Measurements from ENCODE around the gene CLCN2. TPM values are rescaled to one million over a fixed set of nuclear protein-coding genes. Genes with fewer than 3 reads are reported as not detected.

Gene CLCN2
- total RNA-seq, 1 donor from 2014 or later, result 8.1 TPM

DNA sequence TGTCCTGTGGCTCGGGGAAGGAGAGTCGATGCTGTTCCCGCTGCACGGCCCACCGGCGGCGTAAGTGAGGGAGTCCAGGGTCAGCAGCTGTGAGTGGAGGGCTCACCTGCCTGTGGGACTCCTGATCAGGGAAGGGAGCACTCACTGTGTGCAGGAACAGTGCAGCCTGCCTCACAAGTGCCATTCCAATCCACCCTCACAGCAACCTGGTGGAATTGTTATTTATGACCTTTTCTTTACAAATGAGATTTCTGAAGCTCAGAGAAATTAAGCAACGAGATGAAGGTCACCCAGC, 27.5 kb upstream of the CLCN2 start:
- Histone ChIP-seq H3K27me3 (no peaks in the 10 kb centered on the region), H3K4me1 (no peaks in the 10 kb centered on the region), H3K36me3 (peaks cover 0 to 3% of the 10 kb centered on the region in 2 donors), H3K9me3 (no peaks in the 10 kb centered on the region), H3K27ac (no peak overlapping the region), H3K4me3 (no peak overlapping the region)
- intact Hi-C loops (cut with DNase I), result no loop called here
- DNase-seq (ENCODE audit: extremely low spot score in 2 of 2), result no peak
- TF ChIP-seq POLR2AphosphoS5 (IDR thresholded peaks at IDR 0.05; ENCODE audit: insufficient read depth in 1 of 2, low read depth in 1 of 2) (no peak), POLR2A (IDR thresholded peaks at IDR 0.05) (no peak)
- TF ChIP-seq, protein P1, sequence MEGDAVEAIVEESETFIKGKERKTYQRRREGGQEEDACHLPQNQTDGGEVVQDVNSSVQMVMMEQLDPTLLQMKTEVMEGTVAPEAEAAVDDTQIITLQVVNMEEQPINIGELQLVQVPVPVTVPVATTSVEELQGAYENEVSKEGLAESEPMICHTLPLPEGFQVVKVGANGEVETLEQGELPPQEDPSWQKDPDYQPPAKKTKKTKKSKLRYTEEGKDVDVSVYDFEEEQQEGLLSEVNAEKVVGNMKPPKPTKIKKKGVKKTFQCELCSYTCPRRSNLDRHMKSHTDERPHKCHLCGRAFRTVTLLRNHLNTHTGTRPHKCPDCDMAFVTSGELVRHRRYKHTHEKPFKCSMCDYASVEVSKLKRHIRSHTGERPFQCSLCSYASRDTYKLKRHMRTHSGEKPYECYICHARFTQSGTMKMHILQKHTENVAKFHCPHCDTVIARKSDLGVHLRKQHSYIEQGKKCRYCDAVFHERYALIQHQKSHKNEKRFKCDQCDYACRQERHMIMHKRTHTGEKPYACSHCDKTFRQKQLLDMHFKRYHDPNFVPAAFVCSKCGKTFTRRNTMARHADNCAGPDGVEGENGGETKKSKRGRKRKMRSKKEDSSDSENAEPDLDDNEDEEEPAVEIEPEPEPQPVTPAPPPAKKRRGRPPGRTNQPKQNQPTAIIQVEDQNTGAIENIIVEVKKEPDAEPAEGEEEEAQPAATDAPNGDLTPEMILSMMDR (IDR thresholded peaks at IDR 0.05), result no peak

DNA sequence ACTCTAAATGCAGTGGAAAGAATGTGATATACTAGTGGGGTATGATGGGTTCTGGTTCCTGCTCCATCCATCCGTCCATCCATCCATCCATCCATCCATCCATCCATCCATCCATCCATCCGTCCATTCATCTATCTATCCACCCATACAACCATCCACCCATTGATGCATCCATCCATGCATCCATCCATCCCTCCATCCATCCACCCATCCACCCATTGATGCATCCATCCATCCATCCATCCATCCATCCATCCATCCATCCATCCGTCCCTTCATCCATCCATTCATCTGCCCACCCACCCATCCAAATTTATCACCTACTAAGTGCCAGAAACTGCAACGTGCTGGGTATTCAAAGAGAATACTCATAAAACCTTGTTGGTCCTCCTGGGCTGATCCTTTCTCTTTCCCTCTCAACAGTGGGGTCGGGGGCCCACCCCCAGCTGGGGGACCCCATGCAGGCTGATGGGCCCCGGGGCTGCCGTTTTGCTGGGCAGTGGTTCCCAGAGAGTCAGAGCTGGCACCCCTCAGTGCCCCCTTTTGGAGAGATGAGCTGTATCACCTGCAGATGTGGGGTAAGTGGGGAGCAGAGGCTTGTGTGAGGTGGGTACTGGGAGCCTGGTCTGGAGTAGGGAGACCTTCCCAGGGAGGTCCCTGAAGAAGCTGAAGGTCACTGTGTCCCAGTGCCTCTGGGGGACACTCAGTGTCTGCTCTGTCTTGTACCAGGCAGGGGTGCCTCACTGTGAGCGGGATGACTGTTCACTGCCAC, 26.9 kb upstream of the CLCN2 start:
- no peak overlapping the region for H3K27ac ChIP-seq
- H3K4me3 ChIP-seq, result no peak overlapping the region
- TF ChIP-seq, protein P1 (IDR thresholded peaks at IDR 0.05), result no peak
- TF ChIP-seq POLR2AphosphoS5 (IDR thresholded peaks at IDR 0.05; ENCODE audit: insufficient read depth in 1 of 2, low read depth in 1 of 2), result no peak
- TF ChIP-seq POLR2A (IDR thresholded peaks at IDR 0.05), result no peak
- intact Hi-C loops (cut with DNase I), result no loop called here
- H3K36me3 ChIP-seq, result peaks cover 0 to 3% of the 10 kb centered on the region in 2 donors
- no peaks in the 10 kb centered on the region for H3K27me3 ChIP-seq
- no peaks in the 10 kb centered on the region for H3K9me3 ChIP-seq
- no peak for DNase-seq (ENCODE audit: extremely low spot score in 2 of 2)
- no peaks in the 10 kb centered on the region for H3K4me1 ChIP-seq

DNA sequence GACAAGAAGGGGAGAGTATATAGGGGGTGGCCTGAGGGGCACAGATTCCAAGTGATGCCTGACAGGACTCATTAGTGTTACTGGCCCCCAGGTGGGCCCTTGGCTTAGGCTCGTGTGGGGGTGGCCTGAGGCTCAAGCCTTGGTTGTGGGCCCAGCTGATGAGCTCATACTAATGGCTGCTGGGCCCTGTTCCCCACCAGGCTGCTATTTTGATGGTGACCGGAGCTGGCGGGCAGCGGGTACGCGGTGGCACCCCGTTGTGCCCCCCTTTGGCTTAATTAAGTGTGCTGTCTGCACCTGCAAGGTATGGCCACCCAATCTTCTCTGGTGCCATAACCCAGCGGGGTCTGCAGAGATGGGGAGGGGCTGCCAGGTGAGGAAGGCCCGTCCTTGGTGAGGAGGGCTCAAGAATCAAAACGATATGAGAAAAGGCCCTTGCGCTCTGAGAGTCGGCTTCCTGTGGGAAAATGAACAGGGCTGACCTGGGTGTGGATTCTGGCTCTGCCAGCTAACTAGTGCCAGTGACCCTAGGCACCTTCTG, 25.8 kb upstream of the CLCN2 start:
- Histone ChIP-seq H3K27ac (no peak overlapping the region), H3K36me3 (peaks cover 0 to 3% of the 10 kb centered on the region in 2 donors), H3K4me3 (no peak overlapping the region), H3K27me3 (no peaks in the 10 kb centered on the region), H3K9me3 (no peaks in the 10 kb centered on the region), H3K4me1 (no peaks in the 10 kb centered on the region)
- DNase-seq (ENCODE audit: extremely low spot score in 2 of 2), result no peak
- TF ChIP-seq POLR2AphosphoS5 (IDR thresholded peaks at IDR 0.05; ENCODE audit: insufficient read depth in 1 of 2, low read depth in 1 of 2), result no peak
- no peak for TF ChIP-seq POLR2A (IDR thresholded peaks at IDR 0.05)
- TF ChIP-seq, protein P1 (IDR thresholded peaks at IDR 0.05), result no peak
- intact Hi-C loops (cut with DNase I), result no loop called here

DNA sequence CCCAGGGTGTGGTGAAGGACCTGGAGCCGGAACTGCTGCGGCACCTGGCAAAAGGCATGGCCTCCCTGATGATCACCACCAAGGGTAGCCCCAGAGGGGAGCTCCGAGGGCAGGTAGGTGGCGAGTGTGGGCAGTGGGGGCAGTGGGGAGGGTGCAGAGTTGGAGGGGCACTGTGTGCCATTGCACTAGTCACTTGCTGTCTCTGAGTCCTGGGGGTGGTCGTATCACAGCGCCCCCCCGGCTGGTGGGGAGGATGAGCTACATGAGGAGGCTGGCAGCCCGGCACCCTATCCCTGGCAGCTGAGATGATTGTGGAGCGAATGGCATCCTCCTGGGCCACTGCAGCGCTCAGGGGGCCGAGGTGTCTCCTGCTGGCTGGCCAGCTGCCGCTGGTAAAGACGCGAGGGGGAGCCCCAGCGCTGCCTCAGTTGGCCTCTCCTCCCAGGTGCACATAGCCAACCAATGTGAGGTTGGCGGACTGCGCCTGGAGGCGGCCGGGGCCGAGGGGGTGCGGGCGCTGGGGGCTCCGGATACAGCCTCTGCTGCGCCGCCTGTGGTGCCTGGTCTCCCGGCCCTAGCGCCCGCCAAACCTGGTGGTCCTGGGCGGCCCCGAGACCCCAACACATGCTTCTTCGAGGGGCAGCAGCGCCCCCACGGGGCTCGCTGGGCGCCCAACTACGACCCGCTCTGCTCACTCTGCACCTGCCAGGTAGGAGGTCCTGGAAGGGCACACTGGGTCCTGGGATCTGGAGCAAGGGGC, 24.8 kb upstream of the CLCN2 start:
- Histone ChIP-seq H3K36me3 (peaks cover 0 to 3% of the 10 kb centered on the region in 2 donors), H3K4me1 (peaks cover 6% of the 10 kb centered on the region), H3K4me3 (no peak overlapping the region), H3K27ac (no peak overlapping the region), H3K27me3 (no peaks in the 10 kb centered on the region), H3K9me3 (no peaks in the 10 kb centered on the region)
- DNase-seq (ENCODE audit: extremely low spot score in 2 of 2), result no peak
- no peak for TF ChIP-seq POLR2AphosphoS5 (IDR thresholded peaks at IDR 0.05; ENCODE audit: insufficient read depth in 1 of 2, low read depth in 1 of 2)
- TF ChIP-seq, protein P1 (IDR thresholded peaks at IDR 0.05), result no peak
- intact Hi-C loops (cut with DNase I), result no loop called here

Data from vagina (tissue), 2 donors.